GM06990 (cell line): Measurements from ENCODE around the gene TIGIT.

Experiments used
- DNase-seq: peaks from one replicate; pipeline ENCODE4 v3.0.0-alpha.2; 2011; ENCODE audit not compliant: insufficient read length; ENCODE audit errors: extremely low read depth
- H3K27me3 ChIP-seq: replicated peaks from 2 replicates; pipeline ENCODE4 v1.6.0; 2011; ENCODE audit warnings: low read length; ENCODE audit not compliant: control insufficient read depth, insufficient read depth
- H3K36me3 ChIP-seq: 2 replicates; pipeline ENCODE4 v1.5.1; 2011; ENCODE audit warnings: low read length; ENCODE audit not compliant: control insufficient read depth, insufficient read depth
- H3K4me3 ChIP-seq: replicated peaks from 2 replicates; pipeline ENCODE4 v1.5.1; 2011; ENCODE audit warnings: low read depth, mild to moderate bottlenecking, control low read depth, low read length
- TF ChIP-seq, protein P1 (sequence below): IDR thresholded peaks from 2 replicates; pipeline ENCODE4 v1.5.1; 2011; ENCODE audit warnings: low read length, control low read depth, mild to moderate bottlenecking, inconsistent platforms; ENCODE audit not compliant: insufficient read depth, poor library complexity, severe bottlenecking

Gene TIGIT

DNA sequence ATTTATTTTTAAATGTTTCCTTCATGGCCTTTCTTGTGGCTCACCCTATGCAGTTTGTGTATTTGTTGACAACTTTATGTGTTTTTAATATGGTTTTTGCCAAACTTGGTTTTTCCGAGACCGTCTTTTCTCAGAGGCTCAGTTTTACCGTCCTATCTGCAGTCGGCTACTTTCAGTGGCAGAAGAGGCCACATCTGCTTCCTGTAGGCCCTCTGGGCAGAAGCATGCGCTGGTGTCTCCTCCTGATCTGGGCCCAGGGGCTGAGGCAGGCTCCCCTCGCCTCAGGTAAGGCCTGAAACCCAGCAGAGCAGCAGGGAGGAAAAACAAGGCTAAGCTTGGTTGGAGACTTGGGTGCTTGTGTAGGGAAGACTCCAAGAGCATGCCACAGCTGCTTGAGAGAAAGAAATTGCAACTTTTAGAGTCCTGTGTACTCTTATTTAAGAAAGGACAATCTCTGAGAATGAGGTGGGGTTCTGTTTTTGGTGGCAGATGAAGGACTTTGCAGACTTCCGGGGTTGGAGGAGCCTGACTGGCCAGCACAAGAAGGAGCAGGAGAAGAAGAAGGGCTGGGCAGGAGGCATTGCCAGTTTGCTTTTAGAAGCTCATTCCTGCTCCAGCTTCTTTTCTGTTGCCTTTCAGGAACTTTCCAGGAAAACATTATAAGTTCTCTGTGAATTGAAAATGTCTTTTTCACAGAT is at the start of gene TIGIT:
TSS of gene TIGIT (plus strand) at position 191 of the 698 bp plus-strand sequence. CDS start at position 225, 34 bp downstream.
- Histone ChIP-seq H3K4me3 (no peak within 1 kb of the TSS), H3K27me3 (no peaks in the 10 kb centered on the region), H3K36me3 (no peaks in the 10 kb centered on the region)
- TF ChIP-seq, protein P1, sequence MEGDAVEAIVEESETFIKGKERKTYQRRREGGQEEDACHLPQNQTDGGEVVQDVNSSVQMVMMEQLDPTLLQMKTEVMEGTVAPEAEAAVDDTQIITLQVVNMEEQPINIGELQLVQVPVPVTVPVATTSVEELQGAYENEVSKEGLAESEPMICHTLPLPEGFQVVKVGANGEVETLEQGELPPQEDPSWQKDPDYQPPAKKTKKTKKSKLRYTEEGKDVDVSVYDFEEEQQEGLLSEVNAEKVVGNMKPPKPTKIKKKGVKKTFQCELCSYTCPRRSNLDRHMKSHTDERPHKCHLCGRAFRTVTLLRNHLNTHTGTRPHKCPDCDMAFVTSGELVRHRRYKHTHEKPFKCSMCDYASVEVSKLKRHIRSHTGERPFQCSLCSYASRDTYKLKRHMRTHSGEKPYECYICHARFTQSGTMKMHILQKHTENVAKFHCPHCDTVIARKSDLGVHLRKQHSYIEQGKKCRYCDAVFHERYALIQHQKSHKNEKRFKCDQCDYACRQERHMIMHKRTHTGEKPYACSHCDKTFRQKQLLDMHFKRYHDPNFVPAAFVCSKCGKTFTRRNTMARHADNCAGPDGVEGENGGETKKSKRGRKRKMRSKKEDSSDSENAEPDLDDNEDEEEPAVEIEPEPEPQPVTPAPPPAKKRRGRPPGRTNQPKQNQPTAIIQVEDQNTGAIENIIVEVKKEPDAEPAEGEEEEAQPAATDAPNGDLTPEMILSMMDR, result no peak
- DNase-seq, result no peak

DNA sequence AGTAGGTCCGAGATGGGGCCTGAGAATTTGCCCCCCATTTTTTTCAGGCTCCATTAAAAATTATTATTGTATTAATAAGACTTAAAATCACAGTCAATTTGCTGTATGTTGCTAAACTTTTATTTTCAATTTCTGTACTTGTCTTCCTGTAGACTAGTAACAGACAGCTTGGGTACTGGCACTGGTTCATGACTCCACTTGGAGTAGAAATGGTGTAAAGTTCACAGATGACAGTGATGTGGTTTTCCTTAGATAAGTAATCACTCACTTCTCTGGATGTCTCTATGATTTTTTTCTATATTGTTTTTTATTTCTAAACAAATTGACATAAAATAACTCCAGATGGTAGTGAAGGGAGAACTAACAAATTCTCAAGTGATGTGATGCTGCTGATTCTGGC is 40.9 kb upstream of the TIGIT start:
- TF ChIP-seq, protein P1, result no peak

DNA sequence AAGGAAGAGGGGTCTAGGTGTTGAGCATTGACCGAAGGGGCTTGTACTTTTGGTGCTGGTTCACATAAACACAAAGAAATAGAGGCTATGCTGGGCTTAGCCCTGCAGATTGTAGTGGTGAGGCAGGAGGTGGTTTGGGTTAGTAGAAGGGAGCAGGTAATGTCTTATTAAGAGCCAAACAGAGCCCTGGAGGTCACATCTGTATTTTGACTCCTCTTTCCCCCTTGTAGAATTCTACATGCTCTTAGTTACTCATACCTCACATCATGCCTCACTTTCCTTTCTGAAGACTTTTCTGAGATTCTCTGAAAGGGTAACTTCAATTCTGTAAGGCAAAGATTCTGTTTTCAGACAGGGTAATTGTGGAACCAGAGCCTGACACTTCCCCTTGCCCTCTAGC is 40.3 kb upstream of the TIGIT start:
- no peak overlapping the region for H3K4me3 ChIP-seq
- no peaks in the 10 kb centered on the region for H3K36me3 ChIP-seq
- DNase-seq, result no peak
- TF ChIP-seq, protein P1, result no peak
- no peaks in the 10 kb centered on the region for H3K27me3 ChIP-seq

More for the DNA sequence above, 40.9 kb upstream of the TIGIT start:
- H3K4me3 ChIP-seq, result no peak overlapping the region
- no peaks in the 10 kb centered on the region for H3K36me3 ChIP-seq
- no peaks in the 10 kb centered on the region for H3K27me3 ChIP-seq
- no peak for DNase-seq

DNA sequence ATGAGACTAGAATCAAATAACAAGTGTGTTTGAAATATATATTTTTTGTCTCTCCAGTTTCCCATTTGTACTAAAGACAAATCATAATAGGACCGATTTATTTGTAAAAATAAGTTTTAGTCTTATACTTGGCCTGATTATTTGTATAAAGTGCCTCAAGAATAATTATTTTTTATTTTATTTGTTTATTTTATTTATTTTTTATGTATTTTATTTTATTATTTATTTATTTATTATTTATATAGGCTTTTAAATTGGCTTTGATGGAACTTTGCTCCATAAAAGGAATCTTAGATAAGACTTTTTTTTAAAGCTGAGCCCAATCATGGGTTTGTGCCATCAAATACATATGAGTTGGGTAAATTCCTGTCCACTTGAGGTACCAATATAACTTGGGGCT is 34.3 kb upstream of the TIGIT start:
- Histone ChIP-seq H3K27me3 (no peaks in the 10 kb centered on the region), H3K36me3 (no peaks in the 10 kb centered on the region), H3K4me3 (no peak overlapping the region)
- TF ChIP-seq, protein P1, result no peak
- DNase-seq, result no peak

DNA sequence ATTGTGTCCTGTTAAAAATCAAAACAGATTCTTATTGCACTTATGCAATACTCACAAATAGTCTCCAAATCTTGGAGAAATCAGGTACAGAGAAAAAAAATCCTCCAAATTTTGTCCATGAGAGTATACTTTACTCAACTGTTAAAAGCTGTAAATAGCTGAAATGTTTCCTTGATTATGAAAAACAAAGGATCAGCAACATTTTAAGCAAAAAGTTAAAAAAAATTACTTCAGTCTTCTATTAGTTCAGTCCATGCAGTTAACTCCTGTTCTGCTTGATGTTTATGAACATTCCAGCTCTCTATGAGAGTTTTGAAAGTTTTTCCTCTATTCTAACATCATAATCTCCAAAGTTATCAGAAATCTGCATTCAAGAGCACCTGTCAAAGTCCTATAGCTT is 33.7 kb upstream of the TIGIT start:
- DNase-seq, result no peak
- no peak overlapping the region for H3K4me3 ChIP-seq
- no peaks in the 10 kb centered on the region for H3K27me3 ChIP-seq
- H3K36me3 ChIP-seq, result no peaks in the 10 kb centered on the region
- TF ChIP-seq, protein P1, result no peak
